GM19239 (cell line): ENCODE data around the gene YARS2.
"Not testable (repeated sequence)": the region's sequence is repeated elsewhere in the genome, so short reads cannot be mapped to it uniquely, and the experiment has no call there.

ENCODE experiments used
- DNase-seq: peaks from one replicate; pipeline ENCODE4 v3.0.0; 2011; ENCODE audit warnings: low spot score; ENCODE audit not compliant: insufficient read length
- FAIRE-seq: peaks from 2 replicates; lab custom pipeline; 2011; peaks lifted over from hg19 to GRCh38; lab: Jason Lieb, UNC

YARS2 gene

DNA sequence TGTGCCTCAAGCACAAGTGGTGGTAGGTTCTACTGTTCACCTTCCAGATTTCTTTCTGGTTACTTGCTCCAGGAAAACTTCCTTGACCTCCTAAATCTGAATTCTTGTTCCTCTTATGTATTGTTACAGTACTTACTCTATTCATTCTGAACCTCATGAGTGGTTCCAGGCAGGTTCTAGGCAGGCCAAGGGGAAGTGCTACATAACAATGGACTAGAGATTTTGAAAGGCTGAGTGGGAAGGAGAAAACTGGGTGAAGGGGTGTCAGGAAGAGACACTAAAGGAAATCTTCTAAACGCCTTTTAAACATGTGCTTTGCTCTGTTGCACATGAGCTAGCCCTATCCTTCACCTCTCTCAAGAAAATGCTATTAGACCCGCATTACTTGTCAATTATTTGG is 1.6 kb downstream of the YARS2 start:
- no peak for DNase-seq
- no peak for FAIRE-seq

GRCh38 chr12:32753605-32754004 is 2.1 kb downstream of the YARS2 start:
- FAIRE-seq (no peak), DNase-seq (no peak)

DNA sequence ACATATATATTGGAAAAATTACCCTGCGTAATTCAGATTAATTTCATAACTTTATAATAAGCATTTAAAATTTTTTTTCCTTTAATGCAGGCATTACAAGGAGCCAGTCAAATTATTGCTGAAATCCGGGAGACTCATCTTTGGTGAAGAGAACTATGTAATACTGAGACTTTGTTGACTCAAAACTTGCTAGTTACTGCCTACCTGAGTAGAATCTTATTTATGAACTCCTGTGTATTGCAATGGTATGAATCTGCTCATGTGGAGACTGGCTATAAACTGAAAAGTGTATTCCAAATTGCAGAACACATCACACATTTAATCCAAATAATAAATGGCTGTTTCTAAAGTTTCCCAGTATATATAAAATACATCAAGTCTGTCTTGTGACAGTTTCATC is 12.4 kb downstream of the YARS2 start:
- no peak for DNase-seq
- no peak for FAIRE-seq

DNA sequence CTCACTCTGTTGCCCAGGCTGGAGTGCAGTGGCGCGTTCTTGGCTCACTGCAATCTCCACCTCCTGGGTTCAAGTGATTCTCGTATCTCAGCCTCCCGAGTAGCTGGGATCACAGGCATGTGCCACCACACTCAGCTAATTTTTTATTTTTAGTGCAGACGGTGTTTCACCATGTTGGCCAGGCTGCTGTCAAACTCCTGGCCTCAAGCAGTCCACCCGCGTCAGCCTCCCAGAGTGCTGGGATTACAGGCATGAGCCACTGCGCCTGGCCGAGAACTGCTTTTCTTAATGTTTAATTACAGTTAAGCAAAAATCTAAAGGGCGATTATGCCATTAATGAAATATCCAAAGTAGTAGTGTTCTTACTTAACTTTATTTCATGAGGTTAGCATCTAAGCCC is 13.6 kb downstream of the YARS2 start:
- DNase-seq (no peak), FAIRE-seq (no peak)

- FAIRE-seq: no peak
- DNase-seq: no peak
These were observed 16.4 kb downstream of the YARS2 start for GRCh38 chr12:32739279-32739678.

- no peak for FAIRE-seq
- DNase-seq: no peak
These were observed 18.0 kb downstream of the YARS2 start for GRCh38 chr12:32737715-32738114.

GRCh38 chr12:32736445-32736844 is 19.3 kb downstream of the YARS2 start:
- FAIRE-seq: peak; percentile 35
- no peak for DNase-seq

DNA sequence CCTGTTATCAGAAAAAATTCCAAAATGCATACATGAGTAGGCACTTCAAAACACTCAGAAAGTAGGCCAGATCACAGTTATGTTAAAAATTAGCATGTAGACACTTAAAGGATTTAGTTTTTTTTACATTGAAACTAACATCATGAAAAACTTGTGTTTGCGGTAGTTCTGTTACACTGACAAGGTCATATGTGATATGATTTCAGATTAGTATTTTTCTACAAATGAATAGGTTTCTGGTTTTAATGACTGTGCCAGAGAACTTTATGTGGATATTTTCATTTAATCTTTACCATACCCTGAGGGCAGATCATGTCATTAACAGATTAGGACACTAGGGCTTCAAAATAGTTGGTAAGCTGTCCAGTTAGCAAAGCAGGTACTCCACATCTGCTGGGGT is 20.7 kb downstream of the YARS2 start:
- no peak for FAIRE-seq
- DNase-seq: no peak

GRCh38 chr12:32727237-32727636 is 28.5 kb downstream of the YARS2 start:
- FAIRE-seq: peak; percentile 48
- no peak for DNase-seq

GRCh38 chr12:32726286-32726685 is 29.4 kb downstream of the YARS2 start:
- DNase-seq (no peak), FAIRE-seq (no peak)

DNA sequence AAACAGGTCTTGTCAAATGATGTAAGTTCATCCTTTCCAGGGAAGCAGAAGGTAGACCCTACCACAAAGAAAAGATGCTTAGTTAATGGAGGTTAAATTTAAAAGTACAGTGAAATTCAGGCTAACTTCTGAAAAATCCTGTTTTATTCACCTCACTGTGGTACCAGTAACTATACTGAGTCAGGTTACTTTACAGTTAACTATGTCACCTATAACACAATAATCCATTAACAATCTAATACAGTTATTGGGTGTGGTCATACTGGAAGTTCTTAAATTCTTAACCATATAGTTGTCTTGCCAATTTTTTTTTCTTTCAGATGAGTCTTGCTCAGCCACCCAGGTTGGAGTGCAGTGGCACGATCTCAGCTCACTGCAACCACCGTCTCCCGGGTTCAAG is 30.4 kb downstream of the YARS2 start:
- not testable (repeated sequence) for DNase-seq, FAIRE-seq

DNA sequence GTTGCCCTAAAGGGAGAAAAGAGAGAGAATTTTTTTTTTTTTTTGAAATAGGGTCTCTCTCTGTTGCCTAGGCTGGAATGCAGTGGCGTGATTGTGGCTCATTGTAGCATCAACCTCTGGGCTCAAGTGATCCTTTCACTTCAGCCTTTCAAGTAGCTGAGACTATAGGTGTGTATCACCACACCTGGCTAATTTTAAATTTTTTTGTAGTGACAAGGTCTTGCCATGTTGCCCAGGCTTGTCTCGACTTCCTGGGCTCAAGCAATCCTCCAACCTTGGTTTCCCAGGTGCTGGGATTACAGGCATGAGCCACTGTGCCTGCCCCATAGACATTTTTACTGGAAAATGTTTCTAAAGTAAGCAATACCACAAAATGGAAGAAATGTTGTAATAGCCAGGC is 36.8 kb downstream of the YARS2 start:
- no peak for DNase-seq
- FAIRE-seq: no peak

- FAIRE-seq (no peak), DNase-seq (no peak)
These were observed 40.9 kb downstream of the YARS2 start for GRCh38 chr12:32714772-32715171.

GRCh38 chr12:32708926-32709325 is 46.8 kb downstream of the YARS2 start:
- FAIRE-seq (no peak), DNase-seq (no peak)

GRCh38 chr12:32706335-32707024 is 49.2 kb downstream of the YARS2 start:
- DNase-seq: no peak
- FAIRE-seq: no peak

- no peak for DNase-seq
- FAIRE-seq: no peak
These were observed 49.9 kb downstream of the YARS2 start for GRCh38 chr12:32705783-32706182.

DNA sequence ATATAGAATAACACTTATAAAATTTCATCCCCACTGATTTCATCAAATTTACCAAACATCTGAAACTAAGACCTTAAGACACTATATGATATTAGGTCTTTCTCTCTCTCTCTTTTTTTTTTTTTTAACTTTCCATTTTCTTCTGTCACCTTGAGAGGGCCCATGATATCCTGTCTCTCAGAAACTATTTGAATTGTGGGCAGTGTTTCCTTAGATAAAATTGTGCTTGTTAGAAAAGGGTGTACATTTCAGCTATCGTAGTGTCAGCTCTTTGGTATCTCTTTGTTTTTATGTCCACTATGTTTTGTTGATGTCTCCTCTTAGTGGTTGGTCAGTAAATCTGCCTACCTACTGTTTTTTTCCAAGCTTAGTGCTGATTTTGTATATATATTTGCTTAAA is 52.8 kb downstream of the YARS2 start:
- FAIRE-seq (no peak), DNase-seq (no peak)

GRCh38 chr12:32702473-32702872 is 53.2 kb downstream of the YARS2 start:
- DNase-seq: no peak
- FAIRE-seq: no peak

GRCh38 chr12:32699437-32699836 is 56.3 kb downstream of the YARS2 start:
- not testable (repeated sequence) for DNase-seq, FAIRE-seq

- no peak for FAIRE-seq
- DNase-seq: no peak
These were observed 57.4 kb downstream of the YARS2 start for GRCh38 chr12:32698285-32698684.

DNA sequence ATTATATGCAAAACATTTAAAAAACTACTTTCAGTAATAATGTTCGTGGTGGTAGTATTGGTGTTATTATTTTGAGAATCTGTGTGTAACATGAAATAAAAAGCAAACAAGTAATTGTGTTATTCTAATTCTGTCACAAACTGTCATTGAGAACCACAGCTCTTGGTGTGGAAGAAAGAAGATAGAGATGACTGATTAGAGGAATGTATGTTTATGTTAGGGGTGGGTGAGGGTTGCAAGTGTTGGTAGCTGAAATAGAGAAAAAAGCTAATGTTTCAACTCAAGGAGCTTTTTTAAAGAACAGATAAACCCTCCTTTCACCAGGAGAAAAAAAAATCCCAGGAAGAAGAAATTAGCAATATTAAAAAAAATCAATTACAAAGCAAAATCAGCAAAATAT is 58.3 kb downstream of the YARS2 start:
- DNase-seq (no peak), FAIRE-seq (no peak)
